Mammary epithelial cell (primary cell): ENCODE measurements around the gene INPP5A.

Source experiments
- EZH2 ChIP-seq: IDR thresholded peaks from 2 replicates; pipeline ENCODE4 v1.6.1; 2012; ENCODE audit warnings: low read length, inconsistent platforms, borderline replicate concordance
- TF ChIP-seq, protein P1 (sequence below), 2 donors: IDR thresholded peaks in 1 of 2; conservative IDR thresholded peaks in 1 of 2; 2 replicates each; pipeline ENCODE4 v1.5.1; 2011 to 2012; ENCODE audit warnings: inconsistent platforms in 2 of 2, low read length in 2 of 2, mild to moderate bottlenecking in 2 of 2, control low read depth in 1 of 2, low read depth in 1 of 2; ENCODE audit not compliant: insufficient read depth in 1 of 2; ENCODE audit errors: extremely low read depth in 1 of 2

DNA sequence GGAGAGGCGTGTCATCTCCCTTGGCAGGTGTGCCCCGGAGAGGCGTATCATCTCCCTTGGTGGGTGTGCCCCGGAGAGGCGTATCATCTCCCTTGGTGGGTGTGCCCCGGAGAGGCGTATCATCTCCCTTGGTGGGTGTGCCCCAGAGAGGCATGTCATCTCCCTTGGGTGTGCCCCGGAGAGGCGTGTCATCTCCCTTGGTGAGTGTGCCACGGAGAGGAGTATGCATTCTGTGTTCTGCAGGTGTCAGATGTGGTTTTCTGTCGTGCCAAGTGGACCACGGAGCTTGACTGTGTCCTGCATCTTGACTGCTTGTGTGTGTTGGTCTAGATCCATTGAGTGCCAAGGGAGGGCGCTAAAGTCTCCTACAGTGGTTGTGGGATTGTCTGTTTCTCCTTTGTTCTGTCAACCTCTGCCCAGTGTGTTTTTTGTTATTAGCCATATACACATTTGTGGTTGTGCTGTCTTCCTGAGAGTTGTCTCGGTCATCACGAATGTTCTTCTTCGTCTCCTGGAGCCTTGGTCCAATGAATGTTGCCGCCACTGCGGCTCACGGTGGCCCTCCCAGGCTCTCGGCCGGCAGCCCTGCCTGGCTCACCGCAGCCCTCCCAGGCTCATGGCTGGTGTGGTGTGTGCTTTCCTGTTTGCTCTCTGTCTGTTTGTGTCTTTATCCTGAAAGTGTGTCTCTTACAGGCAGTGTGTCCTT, 96.8 kb downstream of the INPP5A start:
- TF ChIP-seq, protein P1, sequence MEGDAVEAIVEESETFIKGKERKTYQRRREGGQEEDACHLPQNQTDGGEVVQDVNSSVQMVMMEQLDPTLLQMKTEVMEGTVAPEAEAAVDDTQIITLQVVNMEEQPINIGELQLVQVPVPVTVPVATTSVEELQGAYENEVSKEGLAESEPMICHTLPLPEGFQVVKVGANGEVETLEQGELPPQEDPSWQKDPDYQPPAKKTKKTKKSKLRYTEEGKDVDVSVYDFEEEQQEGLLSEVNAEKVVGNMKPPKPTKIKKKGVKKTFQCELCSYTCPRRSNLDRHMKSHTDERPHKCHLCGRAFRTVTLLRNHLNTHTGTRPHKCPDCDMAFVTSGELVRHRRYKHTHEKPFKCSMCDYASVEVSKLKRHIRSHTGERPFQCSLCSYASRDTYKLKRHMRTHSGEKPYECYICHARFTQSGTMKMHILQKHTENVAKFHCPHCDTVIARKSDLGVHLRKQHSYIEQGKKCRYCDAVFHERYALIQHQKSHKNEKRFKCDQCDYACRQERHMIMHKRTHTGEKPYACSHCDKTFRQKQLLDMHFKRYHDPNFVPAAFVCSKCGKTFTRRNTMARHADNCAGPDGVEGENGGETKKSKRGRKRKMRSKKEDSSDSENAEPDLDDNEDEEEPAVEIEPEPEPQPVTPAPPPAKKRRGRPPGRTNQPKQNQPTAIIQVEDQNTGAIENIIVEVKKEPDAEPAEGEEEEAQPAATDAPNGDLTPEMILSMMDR (conservative IDR thresholded peaks at IDR 0.05 in 1 of 2, IDR thresholded peaks at IDR 0.05 in 1 of 2; ENCODE audit: extremely low read depth in 1 of 2, insufficient read depth in 1 of 2, low read depth in 1 of 2, low read length in 2 of 2) = no peak
- TF ChIP-seq EZH2 = no peak
